GM18507 (cell line): ENCODE results near the gene MAP2.

ENCODE experiments used
- DNase-seq: peaks from one replicate; pipeline ENCODE4 v3.0.0; 2011; ENCODE audit warnings: low read depth; ENCODE audit not compliant: insufficient read length; ENCODE audit errors: extremely low spot score
- FAIRE-seq: peaks from 2 replicates; lab custom pipeline; 2011; peaks lifted over from hg19 to GRCh38; lab: Jason Lieb, UNC

Gene MAP2

DNA sequence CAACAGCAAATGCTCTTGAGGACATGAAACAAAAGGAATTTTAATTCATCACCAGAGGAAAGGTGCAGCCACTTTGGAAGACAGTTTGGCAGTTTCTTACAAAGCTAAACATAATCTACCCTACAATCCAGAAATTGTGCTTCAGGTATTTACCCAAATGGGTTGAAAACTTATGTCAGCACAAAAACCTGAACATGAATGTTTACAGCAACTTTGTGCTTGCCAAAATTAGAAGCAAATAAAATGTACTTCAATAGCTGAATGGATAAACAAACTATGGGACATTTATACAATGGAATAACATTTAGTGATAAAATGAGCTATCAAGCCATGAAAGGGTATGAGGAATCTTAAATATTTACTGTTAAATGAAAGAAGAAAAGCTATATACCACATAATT, 6.9 kb upstream of the MAP2 start:
- DNase-seq = no peak
- FAIRE-seq = no peak

GRCh38 chr2:209422191-209422754, 1.6 kb upstream of the MAP2 start:
- FAIRE-seq = no peak
- no peak for DNase-seq

GRCh38 chr2:209424199-209424701, 403 bp downstream of the MAP2 start:
- DNase-seq (no peak), FAIRE-seq (no peak)

- FAIRE-seq (no peak), DNase-seq (no peak)
Measured at GRCh38 chr2:209424781-209425470, 1.1 kb downstream of the MAP2 start.

DNA sequence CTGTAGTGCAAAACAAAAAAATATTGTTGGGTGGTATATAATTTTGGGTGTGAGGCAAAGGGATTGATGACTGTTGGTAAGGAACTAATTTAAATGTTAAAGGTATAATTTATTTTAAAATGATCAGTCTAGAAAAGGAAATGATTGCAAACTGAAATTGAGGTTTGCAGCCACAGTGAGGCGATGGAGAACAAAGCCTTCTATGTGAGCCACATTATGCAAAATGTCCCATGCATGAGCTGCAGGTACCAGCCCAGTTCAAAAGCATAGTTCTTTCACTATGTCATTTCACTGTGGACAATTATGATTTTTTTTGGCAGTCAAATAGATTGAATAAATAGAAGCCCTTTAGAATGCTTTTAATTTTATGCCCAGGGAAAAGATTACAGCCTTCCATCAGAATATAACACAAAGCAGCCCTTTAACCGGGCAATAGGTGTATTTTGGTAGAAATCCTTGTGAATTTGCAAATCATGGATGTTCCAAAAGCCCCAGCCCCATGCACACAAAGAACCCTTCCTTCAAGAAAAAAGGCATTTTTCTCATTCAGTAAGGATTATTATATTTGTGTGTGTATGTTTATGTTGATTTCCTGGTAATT, 1.7 kb downstream of the MAP2 start:
- FAIRE-seq (no peak), DNase-seq (no peak)

DNA sequence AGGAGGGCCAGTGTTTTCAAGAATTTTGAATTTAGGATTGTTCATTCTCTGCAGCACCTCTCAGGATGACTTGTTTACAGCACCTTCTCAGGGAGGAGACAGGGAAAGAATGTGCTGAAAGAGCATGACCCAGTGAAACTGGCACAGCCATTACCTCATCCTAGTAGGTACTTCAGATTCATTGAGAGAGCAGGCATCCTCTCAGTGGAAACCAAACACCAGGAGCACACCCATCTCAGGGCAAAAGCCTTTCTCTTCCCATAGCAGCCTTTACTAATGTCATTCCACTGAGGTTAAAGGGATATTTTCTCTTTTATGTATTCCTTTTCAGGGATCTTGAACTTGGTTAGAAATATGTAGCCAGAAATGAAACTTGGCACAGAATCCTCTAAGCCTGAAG, 2.6 kb downstream of the MAP2 start:
- no peak for FAIRE-seq
- DNase-seq = no peak

- no peak for FAIRE-seq
Measured at GRCh38 chr2:209431701-209432100, 7.9 kb downstream of the MAP2 start.

GRCh38 chr2:209441541-209441940, 17.7 kb downstream of the MAP2 start:
- DNase-seq (no peak), FAIRE-seq (no peak)

More at GRCh38 chr2:209431701-209432100, 7.9 kb downstream of the MAP2 start:
- no peak for DNase-seq

- no peak for FAIRE-seq
Measured at GRCh38 chr2:209442939-209443338, 19.1 kb downstream of the MAP2 start.

GRCh38 chr2:209445485-209445884, 21.6 kb downstream of the MAP2 start:
- DNase-seq (no peak), FAIRE-seq (no peak)

More at GRCh38 chr2:209442939-209443338, 19.1 kb downstream of the MAP2 start:
- DNase-seq = no peak

DNA sequence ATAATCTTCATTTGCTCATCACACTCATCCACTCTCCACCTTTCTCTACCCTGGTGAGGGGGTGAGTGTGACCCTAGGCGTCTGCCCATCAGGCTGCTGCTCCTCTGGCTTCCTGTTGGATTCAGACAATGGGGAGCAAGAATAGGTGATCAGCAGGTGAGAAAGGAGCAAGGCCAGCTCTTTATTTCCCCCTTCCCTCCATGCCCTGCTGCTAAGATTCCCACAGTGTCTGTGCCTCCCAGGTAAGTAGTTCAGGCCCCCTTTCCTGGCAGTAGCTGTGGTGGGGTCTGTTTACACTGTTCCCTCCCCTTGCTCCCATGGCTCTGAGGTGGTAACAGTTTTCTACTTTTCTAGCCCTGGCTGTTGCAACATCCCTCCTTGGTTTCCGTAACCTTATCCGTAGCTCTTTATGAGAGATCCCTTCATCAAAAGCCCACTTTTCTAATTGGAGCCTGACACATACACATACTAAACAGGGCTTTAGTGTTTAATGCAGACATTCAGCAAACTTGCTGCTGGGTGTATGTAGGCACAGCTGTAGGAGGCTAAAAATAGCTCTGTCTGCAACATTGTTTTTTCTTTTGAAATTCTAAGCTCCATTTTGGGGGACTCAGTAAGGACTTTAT, 27.5 kb downstream of the MAP2 start:
- FAIRE-seq (no peak), DNase-seq (no peak)

- DNase-seq (no peak), FAIRE-seq (no peak)
Measured at GRCh38 chr2:209456489-209456888, 32.6 kb downstream of the MAP2 start.

- no peak for DNase-seq
- no peak for FAIRE-seq
Measured at GRCh38 chr2:209458008-209458979, 34.4 kb downstream of the MAP2 start.

GRCh38 chr2:209459359-209459758, 35.5 kb downstream of the MAP2 start:
- FAIRE-seq (no peak), DNase-seq (no peak)

DNA sequence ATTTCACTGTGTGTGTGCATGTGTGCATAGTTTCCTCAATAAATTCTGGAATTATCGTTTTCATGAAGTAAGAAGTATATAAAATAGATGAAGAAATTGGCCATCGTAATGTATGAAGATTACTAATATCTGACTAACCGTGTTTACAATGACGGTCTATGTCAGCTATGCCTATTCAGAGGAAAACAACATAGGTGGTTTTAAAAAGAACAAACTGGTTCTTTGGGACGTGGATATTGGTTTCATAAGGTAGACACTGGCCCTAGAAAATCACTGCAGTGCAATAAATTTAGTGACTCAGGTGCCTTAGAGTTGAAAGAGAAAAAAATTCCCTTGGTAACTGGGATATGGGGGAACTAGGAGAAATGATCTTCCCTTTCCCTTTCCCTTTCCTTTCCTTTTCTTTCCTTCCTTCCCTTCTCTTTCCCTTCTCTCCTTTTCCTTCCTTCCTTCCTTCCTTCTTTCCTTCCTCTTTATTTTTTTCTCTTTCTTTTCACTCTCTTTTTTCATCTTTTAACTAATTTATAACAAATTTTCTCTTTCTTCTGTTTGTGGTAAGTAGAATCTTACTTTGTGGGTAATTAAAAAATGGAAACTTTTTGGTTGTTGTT, 36.4 kb downstream of the MAP2 start:
- FAIRE-seq = no peak
- DNase-seq = no peak

DNA sequence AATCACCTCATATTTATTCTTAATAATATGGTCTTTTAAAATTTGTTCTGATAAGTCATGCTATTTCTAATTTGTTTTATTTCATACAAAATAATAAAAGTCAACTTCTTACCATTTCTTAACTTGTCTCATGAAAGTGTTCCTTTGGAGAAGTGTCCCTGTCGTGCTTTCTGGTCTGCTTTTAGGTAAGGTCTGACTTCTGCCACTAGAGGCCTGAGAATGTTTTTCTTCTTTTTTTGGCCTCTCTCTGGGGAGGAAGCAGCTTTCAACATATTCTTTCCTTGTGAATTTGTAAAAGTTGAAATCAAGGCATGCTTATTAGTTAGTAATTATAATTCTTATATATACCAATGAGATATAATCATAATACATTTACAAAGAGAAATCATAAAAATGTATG, 39.4 kb downstream of the MAP2 start:
- DNase-seq = no peak
- no peak for FAIRE-seq

- DNase-seq = no peak
- FAIRE-seq = no peak
Measured at GRCh38 chr2:209463835-209464234, 40.0 kb downstream of the MAP2 start.

- DNase-seq (no peak), FAIRE-seq (no peak)
Measured at GRCh38 chr2:209468846-209469245, 45.0 kb downstream of the MAP2 start.

GRCh38 chr2:209469481-209469880, 45.6 kb downstream of the MAP2 start:
- FAIRE-seq = no peak

More at GRCh38 chr2:209469481-209469880, 45.6 kb downstream of the MAP2 start:
- no peak for DNase-seq
